Psoas muscle (tissue), 8 donors: ENCODE measurements around the gene CADM2. TPM values are rescaled to one million over a fixed set of nuclear protein-coding genes. Genes with fewer than 3 reads are reported as not detected.

Experiments used
- ATAC-seq, 4 donors: fragments of 200-7000 bp; cut with Tn5 transposase; one replicate each; pipeline ENCODE4 v1.9.1; 2020; ENCODE audit warnings: moderate library complexity in 3 of 4, mild to moderate bottlenecking in 2 of 4
- DNase-seq, 2 donors: peaks; one replicate each; pipeline ENCODE4 v3.0.0-alpha.2; 2020
- H3K27ac ChIP-seq: fragments of 200-600 bp; one replicate; pipeline ENCODE4 v1.8.0; 2022
- H3K27me3 ChIP-seq, 3 donors: fragments of 200-600 bp in 1 of 3; one replicate each; pipeline versions ENCODE4 v1.6.1 to v1.8.0; 2013 to 2022; ENCODE audit warnings: low read length in 2 of 3, mild to moderate bottlenecking in 2 of 3, moderate library complexity in 1 of 3; ENCODE audit not compliant: insufficient read depth in 3 of 3
- H3K36me3 ChIP-seq, 2 donors: fragments of 200-600 bp in 1 of 2; one replicate each; pipeline versions ENCODE4 v1.6.1 to v1.8.0; 2013 to 2022; ENCODE audit warnings: low read depth in 1 of 2, mild to moderate bottlenecking in 1 of 2, moderate library complexity in 1 of 2; ENCODE audit not compliant: insufficient read depth in 1 of 2
- H3K4me1 ChIP-seq: fragments of 200-600 bp; one replicate; pipeline ENCODE4 v1.8.0; 2022
- H3K4me3 ChIP-seq: fragments of 200-600 bp; one replicate; pipeline ENCODE4 v1.8.0; 2022; ENCODE audit warnings: mild to moderate bottlenecking
- H3K9me3 ChIP-seq: fragments of 200-600 bp; one replicate; pipeline ENCODE4 v1.8.0; 2022
- CTCF ChIP-seq: fragments of 200-600 bp; IDR thresholded peaks from one replicate; pipeline ENCODE4 v1.8.0; 2022; ENCODE audit warnings: antibody characterized with exemption
- WGBS, 3 donors: extraction: QIAGEN DNeasy Blood & Tissue Kit; methylation state at CpG; one replicate each; pipeline versions ENCODE4 v1.1.6 to v1.1.7; 2013; 5-methylcytosine and 5-hydroxymethylcytosine counted together
- intact Hi-C, 2 donors: fragments of 100-400 bp; cut with DNase I; formaldehyde crosslinking; loops; one replicate each; pipeline versions ENCODE4 v1.11.0 to v1.14.2; 2022
- polyA plus RNA-seq, 3 donors: library from polyadenylated mRNA; stranded (reverse); fragments of 200-250 nt; gene quantifications; one replicate each; pipeline ENCODE4 v1.2.3, GENCODE V29; 2013
- total RNA-seq, 4 donors: library from RNA; stranded (reverse); fragmentation: NEBNext Ultra II Directional in 2 of 4; extraction: Animal tissue kit (Norgen Biotek cat#: 25700) in 2 of 4; gene quantifications; one replicate each; pipeline versions ENCODE4 v1.2.1 to v1.2.4, GENCODE V29; 2021 to 2023
- donor health status: healthy with polysubstance abuse.
- donor health status: DM: no; HTN: no; CAD: no; lungs with moderate emphysema.
- donor health status: Bipolar disorder and iron deficiency.
- donor health status: healthy.
- donor health status: DM: yes; HTN: yes; CAD: no.
- donor health status: DM: no; HTN: no; CAD: no.
- donor health status: DM: no; HTN: no; CAD: no.
- donor health status: DM: yes; HTN: yes; CAD: no.

The CADM2 gene
- total and polyA plus RNA-seq, 7 donors = 3.6 to 15.7 (median 6.3) TPM

GRCh38 chr3:85271911-85272310, 313.1 kb downstream of the CADM2 start:
- Histone ChIP-seq H3K9me3 (no peaks in the 10 kb centered on the region), H3K36me3 (no peaks in the 10 kb centered on the region), H3K4me3 (no peak overlapping the region), H3K27me3 (no peaks in the 10 kb centered on the region), H3K4me1 (no peaks in the 10 kb centered on the region), H3K27ac (no peak overlapping the region)
- no peak for TF ChIP-seq CTCF
- intact Hi-C loops = no loop called here
- no peak for DNase-seq
- ATAC-seq = no peak

GRCh38 chr3:85288257-85288656, 329.5 kb downstream of the CADM2 start:
- H3K27me3 ChIP-seq = no peaks in the 10 kb centered on the region
- no peak for TF ChIP-seq CTCF
- no peaks in the 10 kb centered on the region for H3K4me1 ChIP-seq
- DNase-seq = no peak
- intact Hi-C loops = no loop called here
- no peak overlapping the region for H3K4me3 ChIP-seq
- no peak for ATAC-seq
- H3K27ac ChIP-seq = no peak overlapping the region
- no peaks in the 10 kb centered on the region for H3K36me3 ChIP-seq
- no peaks in the 10 kb centered on the region for H3K9me3 ChIP-seq

GRCh38 chr3:85297291-85297690, 338.5 kb downstream of the CADM2 start:
- TF ChIP-seq CTCF = no peak
- H3K27ac ChIP-seq = no peak overlapping the region
- ATAC-seq = no peak
- no peak overlapping the region for H3K4me3 ChIP-seq
- intact Hi-C loops = no loop called here
- H3K4me1 ChIP-seq = no peaks in the 10 kb centered on the region
- DNase-seq = no peak
- no peaks in the 10 kb centered on the region for H3K36me3 ChIP-seq
- H3K9me3 ChIP-seq = no peaks in the 10 kb centered on the region
- no peaks in the 10 kb centered on the region for H3K27me3 ChIP-seq

- no peak for DNase-seq
- Histone ChIP-seq H3K36me3 (no peaks in the 10 kb centered on the region), H3K27ac (no peak overlapping the region), H3K4me3 (no peak overlapping the region), H3K9me3 (no peaks in the 10 kb centered on the region), H3K4me1 (no peaks in the 10 kb centered on the region), H3K27me3 (no peaks in the 10 kb centered on the region)
- intact Hi-C loops = no loop called here
- TF ChIP-seq CTCF = no peak
- ATAC-seq = no peak
- 75 to 88% (median 81%) methylated on average over 1 of the region's 1 CpG for WGBS, 3 donors
Observed at GRCh38 chr3:85298032-85298431, 339.2 kb downstream of the CADM2 start.

GRCh38 chr3:85303156-85303555, 344.4 kb downstream of the CADM2 start:
- intact Hi-C loops = no loop called here
- H3K4me3 ChIP-seq = no peak overlapping the region
- H3K4me1 ChIP-seq = no peaks in the 10 kb centered on the region
- no peaks in the 10 kb centered on the region for H3K36me3 ChIP-seq
- WGBS, 3 donors = 44 to 62% (median 51%) methylated on average over 4 of the region's 4 CpGs
- TF ChIP-seq CTCF = no peak
- no peak overlapping the region for H3K27ac ChIP-seq
- H3K9me3 ChIP-seq = no peaks in the 10 kb centered on the region
- no peaks in the 10 kb centered on the region for H3K27me3 ChIP-seq
- DNase-seq (no peak), ATAC-seq (no peak)
